ENCODE results near the gene SLC35F3. TPM values are rescaled to one million over a fixed set of nuclear protein-coding genes. Genes with fewer than 3 reads are reported as not detected.

The SLC35F3 gene
- total RNA-seq, 5 donors from 2014 or later (not counting 1 experiment from before 2014, with no cell fraction given): 0.19 to 4.6 (median 1.3) TPM; not detected in 1

- Mint-ChIP-seq H3K27me3 (peaks cover 0 to 6% of the 10 kb centered on the region in 2 donors), H3K27ac (no peak overlapping the region), H3K9me3 (peaks cover 0 to 4% (median 2%) of the 10 kb centered on the region in 3 donors), H3K4me1 (no peaks in the 10 kb centered on the region), H3K36me3 (no peaks in the 10 kb centered on the region), H3K4me3 (no peak overlapping the region)
- ATAC-seq (replicated peaks in 1 of 4) (peak in 1 of 4 experiments; percentile 30), DNase-seq (no peak)
- no peak overlapping the region for H3K4me3 ChIP-seq (ENCODE audit: control insufficient read depth in 1 of 2, extremely low read depth in 1 of 2, low read length in 1 of 2)
- ChIA-PET POLR2A (no interaction called here), CTCF (no interaction called here)
- H3K36me3 ChIP-seq (ENCODE audit: control insufficient read depth in 2 of 2, extremely low read depth in 1 of 2, insufficient read depth in 1 of 2, low read length in 1 of 2): no peaks in the 10 kb centered on the region
- WGBS (ENCODE audit: insufficient coverage): 60% methylated on average over 4 of the region's 6 CpGs
- no peaks in the 10 kb centered on the region for H3K9me3 ChIP-seq
- peaks cover 0 to 7% of the 10 kb centered on the region in 2 experiments for H3K4me1 ChIP-seq (ENCODE audit: control insufficient read depth in 1 of 2, extremely low read depth in 1 of 2, insufficient read depth in 2 of 2, low read length in 2 of 2)
- H3K27me3 ChIP-seq (replicated peaks in 1 of 2; ENCODE audit: control insufficient read depth in 2 of 2, extremely low read depth in 1 of 2, insufficient read depth in 2 of 2, low read length in 1 of 2): peaks cover 2 to 3% of the 10 kb centered on the region in 2 experiments
- H3K27ac ChIP-seq (ENCODE audit: low read length): no peak overlapping the region
Measured at GRCh38 chr1:234302354-234302962, 398.0 kb downstream of the SLC35F3 start.

GRCh38 chr1:234303231-234303630 is 398.8 kb downstream of the SLC35F3 start:
- H3K27me3 Mint-ChIP-seq: peaks cover 0 to 4% of the 10 kb centered on the region in 2 donors
- 46% methylated on average over 4 of the region's 6 CpGs for WGBS (ENCODE audit: insufficient coverage)
- ChIA-PET CTCF (no interaction called here), POLR2A (no interaction called here)
- DNase-seq (no peak), ATAC-seq (replicated peaks in 1 of 4) (no peak)
- H3K27me3 ChIP-seq (replicated peaks in 1 of 2; ENCODE audit: control insufficient read depth in 2 of 2, extremely low read depth in 1 of 2, insufficient read depth in 2 of 2, low read length in 1 of 2): peaks cover 2 to 3% of the 10 kb centered on the region in 2 experiments
- H3K4me1 Mint-ChIP-seq: no peaks in the 10 kb centered on the region
- peaks cover 0 to 4% (median 2%) of the 10 kb centered on the region in 3 donors for H3K9me3 Mint-ChIP-seq
- H3K4me3 ChIP-seq (ENCODE audit: control insufficient read depth in 1 of 2, extremely low read depth in 1 of 2, low read length in 1 of 2): no peak overlapping the region
- no peaks in the 10 kb centered on the region for H3K36me3 Mint-ChIP-seq
- H3K4me3 Mint-ChIP-seq: no peak overlapping the region
- no peak overlapping the region for H3K27ac ChIP-seq (ENCODE audit: low read length)
- H3K9me3 ChIP-seq: no peaks in the 10 kb centered on the region
- H3K36me3 ChIP-seq (ENCODE audit: control insufficient read depth in 2 of 2, extremely low read depth in 1 of 2, insufficient read depth in 1 of 2, low read length in 1 of 2): no peaks in the 10 kb centered on the region
- H3K4me1 ChIP-seq (ENCODE audit: control insufficient read depth in 1 of 2, extremely low read depth in 1 of 2, insufficient read depth in 2 of 2, low read length in 2 of 2): peaks cover 0 to 7% of the 10 kb centered on the region in 2 experiments
- H3K27ac Mint-ChIP-seq: no peak overlapping the region

GRCh38 chr1:234307726-234308125 is 403.2 kb downstream of the SLC35F3 start:
- H3K9me3 ChIP-seq: no peaks in the 10 kb centered on the region
- H3K27me3 Mint-ChIP-seq: peaks cover 0 to 7% of the 10 kb centered on the region in 2 donors
- ATAC-seq (replicated peaks in 1 of 4) (no peak), DNase-seq (no peak)
- peaks cover 0 to 26% of the 10 kb centered on the region in 2 experiments for H3K4me1 ChIP-seq (ENCODE audit: control insufficient read depth in 1 of 2, extremely low read depth in 1 of 2, insufficient read depth in 2 of 2, low read length in 2 of 2)
- no peak overlapping the region for H3K27ac ChIP-seq (ENCODE audit: low read length)
- no peak overlapping the region for H3K27ac Mint-ChIP-seq
- ChIA-PET CTCF (no interaction called here), POLR2A (no interaction called here)
- H3K4me1 Mint-ChIP-seq: peaks cover 0 to 30% (median 9%) of the 10 kb centered on the region in 3 donors
- H3K36me3 Mint-ChIP-seq: no peaks in the 10 kb centered on the region
- peaks cover 0 to 4% (median 2%) of the 10 kb centered on the region in 3 donors for H3K9me3 Mint-ChIP-seq
- peaks cover 2 to 8% of the 10 kb centered on the region in 2 experiments for H3K27me3 ChIP-seq (replicated peaks in 1 of 2; ENCODE audit: control insufficient read depth in 2 of 2, extremely low read depth in 1 of 2, insufficient read depth in 2 of 2, low read length in 1 of 2)
- H3K36me3 ChIP-seq (ENCODE audit: control insufficient read depth in 2 of 2, extremely low read depth in 1 of 2, insufficient read depth in 1 of 2, low read length in 1 of 2): no peaks in the 10 kb centered on the region
- 69% methylated on average over 3 of the region's 6 CpGs for WGBS (ENCODE audit: insufficient coverage)
- no peak overlapping the region for H3K4me3 ChIP-seq (ENCODE audit: control insufficient read depth in 1 of 2, extremely low read depth in 1 of 2, low read length in 1 of 2)
- H3K4me3 Mint-ChIP-seq: no peak overlapping the region

- CTCF ChIA-PET: interaction anchor here (0.6 to 2.3 kb wide), 13 partner anchors 8 to 850 kb away, joined by 3 to 21 read pairs (median 4); partner anchors contain the start of gene COA6 (in 1 of the 2)
- Mint-ChIP-seq H3K9me3 (peaks cover 0 to 4% (median 2%) of the 10 kb centered on the region in 3 donors), H3K4me3 (no peak overlapping the region), H3K36me3 (no peaks in the 10 kb centered on the region), H3K27ac (no peak overlapping the region), H3K4me1 (peaks cover 0 to 45% (median 10%) of the 10 kb centered on the region in 3 donors), H3K27me3 (peaks cover 0 to 7% of the 10 kb centered on the region in 2 donors)
- H3K36me3 ChIP-seq (ENCODE audit: control insufficient read depth in 2 of 2, extremely low read depth in 1 of 2, insufficient read depth in 1 of 2, low read length in 1 of 2): no peaks in the 10 kb centered on the region
- H3K27ac ChIP-seq (ENCODE audit: low read length): no peak overlapping the region
- POLR2A ChIA-PET: no interaction called here
- peaks cover 2 to 8% of the 10 kb centered on the region in 2 experiments for H3K27me3 ChIP-seq (replicated peaks in 1 of 2; ENCODE audit: control insufficient read depth in 2 of 2, extremely low read depth in 1 of 2, insufficient read depth in 2 of 2, low read length in 1 of 2)
- peaks cover 0 to 41% of the 10 kb centered on the region in 2 experiments for H3K4me1 ChIP-seq (ENCODE audit: control insufficient read depth in 1 of 2, extremely low read depth in 1 of 2, insufficient read depth in 2 of 2, low read length in 2 of 2)
- DNase-seq (no peak), ATAC-seq (replicated peaks in 1 of 4) (no peak)
- 94% methylated on average over 2 of the region's 4 CpGs for WGBS (ENCODE audit: insufficient coverage)
- no peaks in the 10 kb centered on the region for H3K9me3 ChIP-seq
- H3K4me3 ChIP-seq (ENCODE audit: control insufficient read depth in 1 of 2, extremely low read depth in 1 of 2, low read length in 1 of 2): no peak overlapping the region
Measured at GRCh38 chr1:234309243-234309597, 404.7 kb downstream of the SLC35F3 start.

- Histone ChIP-seq H3K27me3 (replicated peaks in 1 of 2; ENCODE audit: control insufficient read depth in 2 of 2, extremely low read depth in 1 of 2, insufficient read depth in 2 of 2, low read length in 1 of 2) (peaks cover 2 to 8% of the 10 kb centered on the region in 2 experiments), H3K36me3 (ENCODE audit: control insufficient read depth in 2 of 2, extremely low read depth in 1 of 2, insufficient read depth in 1 of 2, low read length in 1 of 2) (no peaks in the 10 kb centered on the region), H3K4me1 (ENCODE audit: control insufficient read depth in 1 of 2, extremely low read depth in 1 of 2, insufficient read depth in 2 of 2, low read length in 2 of 2) (peaks cover 3 to 47% of the 10 kb centered on the region in 2 experiments), H3K27ac (ENCODE audit: low read length) (no peak overlapping the region), H3K9me3 (no peaks in the 10 kb centered on the region), H3K4me3 (ENCODE audit: control insufficient read depth in 1 of 2, extremely low read depth in 1 of 2, low read length in 1 of 2) (no peak overlapping the region)
- no peaks in the 10 kb centered on the region for H3K36me3 Mint-ChIP-seq
- peak; percentile 8 to 89 (median 61) for DNase-seq
- peak overlapping the region in 1 of 3 donors; percentile 7 for H3K4me3 Mint-ChIP-seq
- ATAC-seq (replicated peaks in 1 of 4): peak; percentile 81 to 91 (median 88)
- 55% methylated on average over 18 of the region's 26 CpGs for WGBS (ENCODE audit: insufficient coverage)
- H3K27me3 Mint-ChIP-seq: peaks cover 0 to 3% of the 10 kb centered on the region in 2 donors
- H3K27ac Mint-ChIP-seq: peak overlapping the region in 1 of 2 donors; percentile 81
- H3K4me1 Mint-ChIP-seq: peaks cover 0 to 51% (median 13%) of the 10 kb centered on the region in 3 donors
- CTCF ChIA-PET: interaction anchor here (0.5 to 2.3 kb wide), 21 partner anchors 9 to 1166 kb away, joined by 3 to 21 read pairs (median 3); partner anchors contain the start of gene COA6 (in 1 of the 2)
- no peaks in the 10 kb centered on the region for H3K9me3 Mint-ChIP-seq
- POLR2A ChIA-PET: no interaction called here
Measured at GRCh38 chr1:234309598-234310459, 405.4 kb downstream of the SLC35F3 start.

- H3K4me3 ChIP-seq (ENCODE audit: control insufficient read depth in 1 of 2, extremely low read depth in 1 of 2, low read length in 1 of 2): no peak overlapping the region
- peak overlapping the region in 1 of 2 donors; percentile 81 for H3K27ac Mint-ChIP-seq
- no CpG with 5 or more reads among the region's 1 CpG for WGBS (ENCODE audit: insufficient coverage)
- ATAC-seq (replicated peaks in 1 of 4) (no peak), DNase-seq (no peak)
- no peaks in the 10 kb centered on the region for H3K9me3 Mint-ChIP-seq
- H3K9me3 ChIP-seq: no peaks in the 10 kb centered on the region
- H3K36me3 Mint-ChIP-seq: no peaks in the 10 kb centered on the region
- H3K36me3 ChIP-seq (ENCODE audit: control insufficient read depth in 2 of 2, extremely low read depth in 1 of 2, insufficient read depth in 1 of 2, low read length in 1 of 2): no peaks in the 10 kb centered on the region
- no peak overlapping the region for H3K27ac ChIP-seq (ENCODE audit: low read length)
- H3K4me1 ChIP-seq (ENCODE audit: control insufficient read depth in 1 of 2, extremely low read depth in 1 of 2, insufficient read depth in 2 of 2, low read length in 2 of 2): peaks cover 6 to 51% of the 10 kb centered on the region in 2 experiments
- H3K4me1 Mint-ChIP-seq: peaks cover 0 to 57% (median 19%) of the 10 kb centered on the region in 3 donors
- peaks cover 2 to 8% of the 10 kb centered on the region in 2 experiments for H3K27me3 ChIP-seq (replicated peaks in 1 of 2; ENCODE audit: control insufficient read depth in 2 of 2, extremely low read depth in 1 of 2, insufficient read depth in 2 of 2, low read length in 1 of 2)
- ChIA-PET POLR2A (no interaction called here), CTCF (interaction anchor here (0.5 to 2.3 kb wide), 17 partner anchors 8 to 1165 kb away, joined by 3 to 21 read pairs (median 3); partner anchors contain the start of gene COA6 (in 1 of the 2))
- H3K27me3 Mint-ChIP-seq: peaks cover 0 to 3% of the 10 kb centered on the region in 2 donors
- H3K4me3 Mint-ChIP-seq: no peak overlapping the region
Measured at GRCh38 chr1:234310460-234310817, 406.0 kb downstream of the SLC35F3 start.
